DND-41 (cell line): Measurements from ENCODE around the gene SMARCAD1.

ENCODE experiments used
- EZH2 ChIP-seq: IDR thresholded peaks from 3 replicates; pipeline ENCODE4 v1.6.1; 2012; ENCODE audit warnings: borderline replicate concordance, low read depth, mild to moderate bottlenecking, moderate library complexity, low read length, inconsistent platforms; ENCODE audit not compliant: severe bottlenecking
- TF ChIP-seq, protein P1 (sequence below): IDR thresholded peaks from 2 replicates; pipeline ENCODE4 v1.5.1; 2012; ENCODE audit warnings: borderline replicate concordance, low read length, moderate library complexity, mild to moderate bottlenecking; ENCODE audit not compliant: poor library complexity, severe bottlenecking; ENCODE audit errors: extremely low read depth

DNA sequence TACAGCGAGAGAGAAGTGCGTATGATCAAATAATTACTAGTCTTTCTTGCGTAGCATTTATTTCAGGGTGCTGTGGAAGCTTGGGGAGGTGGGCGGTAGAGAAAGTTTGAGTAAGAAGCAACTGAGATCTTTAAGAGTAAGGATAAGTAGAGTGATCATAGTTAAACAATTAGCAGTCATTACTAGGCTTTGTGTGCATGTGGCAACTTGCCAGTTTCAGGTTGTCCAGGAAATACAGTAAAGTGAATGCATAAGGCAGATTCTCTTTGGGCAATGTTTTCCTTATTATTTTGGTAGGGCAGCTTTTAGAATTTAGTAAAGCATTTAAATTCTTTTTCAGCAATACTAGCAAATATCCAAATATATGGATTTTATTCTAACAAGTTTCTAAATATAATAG, 78.0 kb downstream of the SMARCAD1 start:
- TF ChIP-seq, protein P1, sequence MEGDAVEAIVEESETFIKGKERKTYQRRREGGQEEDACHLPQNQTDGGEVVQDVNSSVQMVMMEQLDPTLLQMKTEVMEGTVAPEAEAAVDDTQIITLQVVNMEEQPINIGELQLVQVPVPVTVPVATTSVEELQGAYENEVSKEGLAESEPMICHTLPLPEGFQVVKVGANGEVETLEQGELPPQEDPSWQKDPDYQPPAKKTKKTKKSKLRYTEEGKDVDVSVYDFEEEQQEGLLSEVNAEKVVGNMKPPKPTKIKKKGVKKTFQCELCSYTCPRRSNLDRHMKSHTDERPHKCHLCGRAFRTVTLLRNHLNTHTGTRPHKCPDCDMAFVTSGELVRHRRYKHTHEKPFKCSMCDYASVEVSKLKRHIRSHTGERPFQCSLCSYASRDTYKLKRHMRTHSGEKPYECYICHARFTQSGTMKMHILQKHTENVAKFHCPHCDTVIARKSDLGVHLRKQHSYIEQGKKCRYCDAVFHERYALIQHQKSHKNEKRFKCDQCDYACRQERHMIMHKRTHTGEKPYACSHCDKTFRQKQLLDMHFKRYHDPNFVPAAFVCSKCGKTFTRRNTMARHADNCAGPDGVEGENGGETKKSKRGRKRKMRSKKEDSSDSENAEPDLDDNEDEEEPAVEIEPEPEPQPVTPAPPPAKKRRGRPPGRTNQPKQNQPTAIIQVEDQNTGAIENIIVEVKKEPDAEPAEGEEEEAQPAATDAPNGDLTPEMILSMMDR = no peak
- no peak for TF ChIP-seq EZH2
